Epithelial cell of proximal tubule (primary cell): Measurements from ENCODE around the gene ZWILCH. TPM values are rescaled to one million over a fixed set of nuclear protein-coding genes. Genes with fewer than 3 reads are reported as not detected.
"Not testable (repeated sequence)": the region's sequence is repeated elsewhere in the genome, so short reads cannot be mapped to it uniquely, and the experiment has no call there.

Source experiments
- DNase-seq: peaks from one replicate; pipeline ENCODE4 v3.0.0-alpha.2; 2011; ENCODE audit warnings: low read depth
- H3K4me3 ChIP-seq: 2 replicates; pipeline ENCODE4 v1.5.1; 2011; ENCODE audit warnings: low read depth, mild to moderate bottlenecking, low read length
- CTCF ChIP-seq: conservative IDR thresholded peaks from 2 replicates; pipeline ENCODE4 v1.5.1; 2012; ENCODE audit warnings: low read depth, mild to moderate bottlenecking, low read length
- total RNA-seq: library from RNA; depleted of rRNA; stranded (reverse); fragments of >200 nt; gene quantifications from 2 replicates; pipeline ENCODE4 v1.2.3, GENCODE V29; 2015

Gene ZWILCH
- total RNA-seq, 1 donor from 2014 or later, result 30.6 TPM

DNA sequence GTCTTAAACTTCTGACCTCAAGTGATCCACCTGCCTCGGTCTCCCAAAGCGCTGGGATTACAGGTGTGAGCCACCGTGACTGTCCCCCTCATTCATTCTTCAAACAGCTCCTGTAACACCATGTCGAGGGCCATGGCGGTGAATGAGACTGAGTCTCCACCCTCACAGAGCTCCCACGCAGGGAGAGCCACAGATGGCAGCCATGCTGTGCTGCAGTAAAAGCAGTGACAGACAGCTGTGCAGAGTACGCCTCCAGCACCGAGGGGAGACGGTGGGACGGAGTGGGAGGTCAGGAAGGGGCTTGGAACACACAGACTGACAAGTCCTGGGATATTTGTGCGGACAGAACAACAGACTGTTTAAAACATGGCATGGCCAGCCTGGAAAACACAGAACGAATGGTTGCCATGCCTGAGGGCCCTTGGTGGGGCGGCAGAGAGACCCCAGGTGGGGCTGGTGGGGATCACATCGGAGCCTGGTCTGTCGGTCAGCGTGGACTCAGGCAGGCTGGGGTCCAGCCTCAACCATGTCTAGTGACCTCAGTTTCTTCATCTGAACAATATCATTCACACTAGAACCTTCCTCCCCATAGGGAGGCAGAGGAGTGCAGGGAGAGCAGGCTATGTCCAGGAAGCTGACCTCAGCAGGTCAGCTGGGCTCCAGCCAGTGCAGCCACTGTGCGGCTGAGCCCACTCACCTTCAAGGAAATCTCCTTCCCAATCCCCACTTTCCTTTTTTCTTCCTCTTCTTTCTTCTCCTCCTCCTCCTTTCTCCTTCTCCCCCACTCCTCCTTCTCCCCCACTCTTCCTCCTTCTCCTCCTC lies 81.2 kb downstream of the ZWILCH start:
- DNase-seq, result no peak
- TF ChIP-seq CTCF, result no peak

DNA sequence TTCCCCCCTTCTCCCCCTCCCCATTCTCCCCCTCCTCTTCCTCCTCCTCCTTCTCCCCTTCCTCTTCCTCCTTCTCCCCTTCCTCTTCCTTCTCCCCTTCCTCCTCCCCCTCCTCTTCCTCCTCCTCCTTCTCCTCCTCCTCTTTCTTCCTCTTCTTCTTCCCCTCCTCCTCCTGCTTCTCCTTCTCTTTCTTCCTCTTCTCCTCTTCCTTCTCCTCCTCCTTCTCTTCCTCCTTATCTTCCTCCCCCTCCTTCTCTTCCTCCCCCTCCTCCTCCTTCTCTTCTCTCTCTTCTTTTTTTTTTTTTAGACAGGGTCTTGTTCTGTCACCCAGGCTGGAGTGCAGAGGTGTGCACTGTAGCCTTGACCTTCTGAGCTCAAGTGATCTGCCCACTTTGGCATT lies 81.9 kb downstream of the ZWILCH start:
- DNase-seq, result no peak
- no peak overlapping the region for H3K4me3 ChIP-seq
- no peak for TF ChIP-seq CTCF

More for the DNA sequence above, 81.2 kb downstream of the ZWILCH start:
- H3K4me3 ChIP-seq, result no peak overlapping the region

DNA sequence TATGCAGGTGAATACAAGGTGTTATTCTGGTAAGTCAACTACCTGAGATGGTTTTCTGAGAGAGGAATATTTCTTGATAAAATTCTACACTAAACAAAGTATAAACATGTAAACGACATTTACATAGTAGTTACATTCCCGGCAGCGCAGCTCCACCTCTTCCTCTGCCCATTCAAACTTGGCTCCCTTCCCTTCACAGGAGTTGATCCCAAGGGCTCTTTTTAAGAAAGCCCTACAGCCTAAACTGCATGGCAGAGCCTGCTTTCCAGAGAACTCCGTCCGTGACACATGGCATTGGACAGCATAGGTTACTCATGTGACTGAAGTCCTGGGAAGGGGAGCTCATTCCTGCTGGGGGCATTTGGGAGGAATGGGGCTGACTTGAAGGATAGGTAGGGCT lies 82.6 kb downstream of the ZWILCH start:
- TF ChIP-seq CTCF, result no peak
- no peak overlapping the region for H3K4me3 ChIP-seq
- DNase-seq, result no peak

- no peak for DNase-seq
- no peak for TF ChIP-seq CTCF
Observed at GRCh38 chr15:66588537-66588936, 83.4 kb downstream of the ZWILCH start.

DNA sequence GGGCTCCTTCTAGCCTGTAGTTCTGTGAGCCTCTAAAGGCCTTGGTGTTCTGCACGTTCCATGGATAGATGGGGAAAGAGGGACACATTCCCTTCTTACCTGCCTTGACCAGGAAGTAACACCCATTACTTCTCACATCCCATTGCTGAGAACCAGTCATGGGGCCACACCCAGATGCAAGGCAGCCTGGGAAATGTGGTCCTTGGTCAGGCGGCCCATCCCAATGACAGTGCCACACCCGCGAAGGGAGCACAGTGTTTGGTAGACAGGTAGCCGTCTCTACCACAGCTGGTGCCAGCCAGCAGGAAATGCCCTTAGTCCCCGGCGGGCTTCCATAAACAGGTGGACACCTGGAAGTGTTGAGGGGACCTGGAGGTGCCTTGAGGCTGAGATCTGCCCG lies 83.8 kb downstream of the ZWILCH start:
- DNase-seq, result no peak
- no peak overlapping the region for H3K4me3 ChIP-seq
- TF ChIP-seq CTCF, result no peak

More at GRCh38 chr15:66588537-66588936, 83.4 kb downstream of the ZWILCH start:
- H3K4me3 ChIP-seq, result no peak overlapping the region

DNA sequence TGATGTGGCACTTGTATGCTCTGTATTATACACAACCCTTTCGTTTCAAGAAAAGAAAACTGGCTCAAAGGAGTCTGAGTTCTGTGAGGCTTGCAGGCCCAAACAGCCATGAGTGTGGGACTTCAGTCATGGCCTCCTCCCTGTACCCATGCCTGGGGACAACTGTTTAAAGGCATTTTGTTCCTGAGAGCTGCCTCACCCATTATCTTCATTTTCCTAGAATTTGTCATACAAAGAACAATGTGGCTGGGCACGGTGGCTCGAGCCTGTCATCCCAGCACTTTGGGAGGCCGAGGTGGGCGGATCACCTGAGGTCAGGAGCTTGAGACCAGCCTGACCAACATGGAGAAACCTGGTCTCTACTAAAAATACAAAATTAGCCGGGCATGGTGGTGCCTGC lies 84.3 kb downstream of the ZWILCH start:
- H3K4me3 ChIP-seq, DNase-seq: not testable (repeated sequence)

- no peak for DNase-seq
- no peak for TF ChIP-seq CTCF
- no peak overlapping the region for H3K4me3 ChIP-seq
Observed at GRCh38 chr15:66590435-66590834, 85.3 kb downstream of the ZWILCH start.
